HG02870 (cell line): ENCODE measurements around the gene NAPEPLD.
"Not testable (repeated sequence)": the region's sequence is repeated elsewhere in the genome, so short reads cannot be mapped to it uniquely, and the experiment has no call there.

Experiments used
- ATAC-seq: cut with Tn5 transposase; IDR thresholded peaks from one replicate; pipeline ENCODE4 v1.9.1; 2021; ENCODE audit warnings: mild to moderate bottlenecking, moderate library complexity; ENCODE audit not compliant: unreplicated experiment

The NAPEPLD gene

GRCh38 chr7:103114576-103115008, 34.3 kb downstream of the NAPEPLD start:
- ATAC-seq = no peak

GRCh38 chr7:103113164-103113563, 35.7 kb downstream of the NAPEPLD start:
- no peak for ATAC-seq

GRCh38 chr7:103106703-103107070, 42.2 kb downstream of the NAPEPLD start:
- not testable (repeated sequence) for ATAC-seq

- ATAC-seq = no peak
These were observed 42.7 kb downstream of the NAPEPLD start for GRCh38 chr7:103106005-103106702.

- no peak for ATAC-seq
These were observed 47.4 kb downstream of the NAPEPLD start for GRCh38 chr7:103101543-103101942.

GRCh38 chr7:103100348-103100747, 48.6 kb downstream of the NAPEPLD start:
- no peak for ATAC-seq

GRCh38 chr7:103097041-103097440, 51.9 kb downstream of the NAPEPLD start:
- ATAC-seq = no peak

- not testable (repeated sequence) for ATAC-seq
These were observed 53.3 kb downstream of the NAPEPLD start for GRCh38 chr7:103095558-103095957.

- no peak for ATAC-seq
These were observed 54.8 kb downstream of the NAPEPLD start for GRCh38 chr7:103094102-103094501.

- ATAC-seq = no peak
These were observed 55.5 kb downstream of the NAPEPLD start for GRCh38 chr7:103093429-103093828.

- not testable (repeated sequence) for ATAC-seq
These were observed 56.6 kb downstream of the NAPEPLD start for GRCh38 chr7:103092321-103092720.

GRCh38 chr7:103083210-103083609, 65.7 kb downstream of the NAPEPLD start:
- no peak for ATAC-seq

GRCh38 chr7:103082497-103082896, 66.4 kb downstream of the NAPEPLD start:
- ATAC-seq = no peak

GRCh38 chr7:103080923-103081322, 68.0 kb downstream of the NAPEPLD start:
- ATAC-seq = no peak

GRCh38 chr7:103079836-103080235, 69.1 kb downstream of the NAPEPLD start:
- no peak for ATAC-seq

- not testable (repeated sequence) for ATAC-seq
These were observed 70.7 kb downstream of the NAPEPLD start for GRCh38 chr7:103078226-103078625.

GRCh38 chr7:103077318-103077717, 71.6 kb downstream of the NAPEPLD start:
- ATAC-seq = no peak

GRCh38 chr7:103076764-103077163, 72.1 kb downstream of the NAPEPLD start:
- ATAC-seq = no peak

- ATAC-seq = peak; percentile 51
These were observed 73.5 kb downstream of the NAPEPLD start for GRCh38 chr7:103075337-103075918.

GRCh38 chr7:103074519-103075336, 74.2 kb downstream of the NAPEPLD start, which contains the start of the genes ARMC10 and FBXL13:
TSS of gene ARMC10 (plus strand) at chr7:103075140. CDS start at chr7:103075273, 133 bp downstream.
TSS of gene FBXL13 (minus strand) at chr7:103074796.
- ATAC-seq = peak; percentile 83

GRCh38 chr7:103073989-103074518, 74.8 kb downstream of the NAPEPLD start:
- ATAC-seq = no peak
